GM21717 (cell line): ENCODE data around the gene HDAC9.

Source experiments
- ATAC-seq: cut with Tn5 transposase; IDR thresholded peaks from one replicate; pipeline ENCODE4 v1.9.1; 2021; ENCODE audit warnings: mild to moderate bottlenecking, moderate library complexity; ENCODE audit not compliant: unreplicated experiment

The HDAC9 gene

DNA sequence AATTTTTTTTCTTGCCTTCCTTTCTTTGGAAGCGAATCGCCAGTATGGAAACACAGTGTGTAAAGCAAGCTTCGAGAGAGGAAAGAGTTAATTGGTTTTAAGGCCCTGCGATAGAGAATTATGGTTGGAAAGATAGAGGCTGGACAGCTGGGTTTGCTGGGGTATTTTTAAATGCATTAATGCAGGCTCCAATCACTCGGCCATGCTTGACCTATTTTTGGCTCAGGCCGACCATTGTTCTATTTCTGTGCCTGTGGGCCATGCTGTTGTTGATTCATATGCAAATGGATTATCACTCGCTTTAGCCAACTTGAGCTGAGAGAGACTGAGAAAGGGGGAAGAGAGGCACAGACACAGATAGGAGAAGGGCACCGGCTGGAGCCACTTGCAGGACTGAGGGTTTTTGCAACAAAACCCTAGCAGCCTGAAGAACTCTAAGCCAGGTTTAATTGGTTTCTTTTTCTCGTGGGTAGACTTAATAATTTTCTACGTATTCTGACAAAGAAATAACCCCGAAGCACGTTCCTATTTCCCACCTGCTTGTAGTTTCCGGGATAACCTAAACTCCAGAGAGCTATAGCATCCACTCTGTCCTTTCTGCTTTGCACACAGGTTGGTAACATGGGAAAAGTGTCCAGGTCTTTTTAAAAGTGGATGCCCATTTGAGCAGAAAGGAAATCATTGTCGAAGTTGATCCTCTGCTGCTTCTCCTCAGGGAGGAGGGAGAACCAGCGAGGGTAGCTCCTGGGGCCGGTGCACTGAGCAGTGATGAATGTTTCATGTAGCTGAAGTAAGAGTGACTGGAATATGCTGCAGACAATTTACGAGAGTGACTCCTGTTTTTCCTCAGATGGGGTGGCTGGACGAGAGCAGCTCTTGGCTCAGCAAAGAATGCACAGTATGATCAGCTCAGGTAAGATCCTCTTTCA, at the start of gene HDAC9:
Gene HDAC9 (plus strand): TSS at position 338 of the 929 bp plus-strand sequence. CDS start 554 bp downstream, at position 892.
- peak; percentile 96 for ATAC-seq

DNA sequence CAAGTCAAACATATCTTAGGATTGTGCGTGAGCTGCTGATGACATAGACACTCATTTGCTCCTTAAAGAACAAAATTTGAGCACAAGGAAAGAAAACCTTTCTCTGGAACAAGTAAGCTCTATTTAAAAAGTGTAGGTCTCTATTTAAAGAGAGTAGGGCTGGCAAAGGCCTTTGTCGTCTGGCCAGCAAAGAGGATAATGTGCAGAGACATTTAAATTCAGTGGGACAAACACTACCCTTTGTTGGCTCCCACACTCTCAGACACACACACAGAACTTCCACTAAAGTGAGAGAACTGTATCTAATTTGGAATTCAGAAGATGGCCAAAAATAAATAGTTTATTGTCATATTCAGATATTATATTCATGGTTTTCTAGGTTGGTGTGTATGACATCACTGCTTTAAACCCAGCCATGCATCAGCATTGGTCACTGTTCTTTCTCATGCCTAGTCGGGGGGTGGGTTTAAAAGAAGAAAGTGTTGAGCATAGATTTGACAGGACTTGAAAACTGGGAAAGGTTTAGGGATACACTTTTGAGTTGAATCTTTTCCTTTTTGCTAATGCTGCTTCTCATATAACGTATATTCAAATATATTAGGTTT, 49.5 kb upstream of the HDAC9 start:
- no peak for ATAC-seq

DNA sequence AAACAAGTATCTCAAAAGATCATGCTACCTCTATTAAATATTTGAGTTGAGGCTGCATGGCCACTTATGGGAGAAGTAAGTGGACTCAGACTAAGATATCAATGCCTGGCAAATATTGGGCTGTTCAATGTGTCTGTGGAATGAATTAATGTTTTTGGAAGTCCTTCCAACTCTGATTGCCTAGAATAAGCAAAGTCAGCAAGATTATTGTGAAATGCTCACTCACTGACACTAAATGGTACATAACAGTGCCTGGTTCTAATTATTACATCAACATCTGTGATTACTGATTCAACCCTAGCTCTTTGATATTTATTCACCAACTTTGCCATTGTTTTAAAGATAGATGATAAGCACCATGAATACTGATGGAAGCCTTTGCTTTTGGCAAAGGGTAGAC, 45.5 kb upstream of the HDAC9 start:
- no peak for ATAC-seq

DNA sequence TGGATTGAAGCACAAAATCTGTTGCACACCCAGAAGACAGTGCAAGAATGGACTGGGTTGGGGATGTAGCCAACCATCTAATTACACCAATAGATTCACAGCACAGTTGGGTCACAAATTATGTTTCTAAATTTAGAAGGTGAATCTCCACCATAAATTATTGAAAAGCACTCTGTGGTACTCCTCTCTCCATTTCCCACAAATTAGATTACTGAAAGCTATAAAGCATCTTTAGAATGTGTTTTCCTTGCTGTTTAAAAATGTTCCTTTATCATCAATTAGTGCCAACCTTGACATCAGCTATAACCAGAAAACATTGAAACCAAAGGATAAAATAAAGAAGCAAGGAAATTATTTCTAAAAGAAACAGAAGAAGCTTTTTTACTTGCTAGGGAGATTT, 39.9 kb upstream of the HDAC9 start:
- ATAC-seq: no peak

DNA sequence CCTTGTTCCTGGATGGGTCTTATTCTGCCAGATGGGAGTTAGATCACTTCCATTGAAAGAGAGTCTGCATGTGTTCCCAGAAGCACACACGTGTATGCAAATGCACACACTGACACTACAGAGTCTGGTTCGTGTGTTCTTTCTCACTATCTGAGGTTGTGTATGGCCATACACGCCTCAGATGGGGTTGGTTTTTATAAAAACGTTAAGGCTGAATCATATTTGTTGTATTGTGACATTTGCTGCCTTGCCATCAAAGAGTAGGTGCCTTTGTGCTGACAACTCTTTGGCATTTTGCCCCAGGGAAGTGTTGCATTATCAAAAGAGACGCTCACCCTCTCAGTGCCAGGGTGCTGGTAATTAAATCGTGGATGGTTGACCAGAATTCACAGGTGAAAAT, 37.7 kb upstream of the HDAC9 start:
- ATAC-seq: no peak

DNA sequence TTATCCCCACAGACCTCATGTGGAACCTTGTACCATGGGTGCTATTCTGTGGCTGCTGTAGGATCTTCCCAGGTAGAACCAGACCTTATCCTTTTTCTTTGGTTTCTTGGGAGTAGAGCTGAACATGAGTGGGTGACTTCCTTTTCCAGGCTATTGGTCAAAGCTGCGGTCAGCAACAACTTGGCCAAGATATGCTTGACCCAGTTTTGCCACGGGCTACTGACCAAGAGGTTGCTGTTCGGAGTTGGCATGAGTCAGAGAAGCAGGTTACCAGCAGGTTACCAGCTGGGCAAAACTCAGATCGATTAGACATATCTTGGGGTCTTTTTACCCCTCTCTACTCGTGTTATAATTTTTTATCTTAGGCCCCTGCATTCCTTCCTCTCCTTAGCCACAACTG, 36.7 kb upstream of the HDAC9 start:
- ATAC-seq: no peak

DNA sequence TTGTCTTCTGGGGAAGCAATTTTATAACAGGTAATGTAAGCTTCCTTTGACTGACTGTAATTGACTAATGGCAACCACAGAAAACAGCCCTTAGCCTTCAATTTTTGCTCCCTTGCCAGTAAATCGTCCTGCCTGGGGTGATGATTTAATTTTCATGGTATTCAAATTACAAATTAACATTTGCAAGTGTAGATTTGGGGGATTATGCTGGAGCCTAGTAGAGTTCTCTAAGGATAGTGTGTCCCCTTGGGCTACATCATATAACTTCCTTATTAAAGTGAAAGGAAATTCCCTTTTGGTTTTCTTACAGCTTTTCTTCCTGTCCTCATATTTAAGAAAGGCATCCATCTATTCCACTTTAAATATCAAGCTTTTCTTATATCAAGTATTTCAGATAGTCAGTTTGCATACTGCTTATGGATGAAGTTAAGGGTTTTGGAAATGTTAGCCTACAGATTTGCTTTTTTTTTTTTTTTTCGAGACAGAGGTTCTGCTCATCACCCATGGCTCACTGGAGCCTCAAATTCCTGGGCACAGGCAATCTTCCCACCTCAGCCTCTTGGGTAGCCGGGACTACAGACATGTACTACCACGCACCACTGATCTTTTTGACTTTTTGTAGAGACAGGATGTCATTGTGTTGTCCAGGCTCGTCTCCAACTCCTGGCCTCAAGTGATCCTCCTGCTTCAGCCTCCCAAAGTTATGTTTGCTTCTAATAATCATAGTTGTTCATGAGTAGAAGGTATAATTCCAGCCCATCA, 35.9 kb upstream of the HDAC9 start:
- no peak for ATAC-seq

DNA sequence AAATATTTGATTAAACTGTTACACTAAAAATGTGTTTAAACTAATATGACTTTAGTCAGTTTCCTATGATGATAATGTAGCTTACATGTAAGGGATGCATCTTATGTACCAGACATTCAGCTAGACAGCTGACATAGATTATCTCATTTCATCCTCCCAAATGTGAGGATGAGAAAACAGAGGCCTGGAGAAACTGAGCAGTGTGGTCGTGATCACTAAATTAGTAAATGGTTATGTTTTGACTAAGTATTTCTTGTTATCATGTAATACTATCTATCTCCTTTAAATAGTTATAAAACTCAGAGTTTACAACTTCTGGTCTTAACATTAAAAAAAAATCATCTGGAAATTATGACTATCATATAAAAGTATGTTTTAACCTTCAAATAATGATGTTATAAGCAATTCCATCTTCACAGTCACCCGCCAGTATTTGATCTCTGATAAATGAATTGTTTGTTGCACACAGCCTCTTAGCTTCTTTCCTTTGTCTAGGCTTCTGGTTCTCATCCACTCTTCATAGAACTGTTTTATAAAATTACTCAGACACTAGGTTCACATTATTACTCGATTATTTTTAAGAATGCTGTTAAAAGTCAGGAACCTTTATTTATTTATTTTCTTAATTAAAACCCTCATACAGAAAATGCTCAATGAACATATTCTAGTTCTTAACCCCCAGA, 33.6 kb upstream of the HDAC9 start:
- peak; percentile 47 for ATAC-seq

DNA sequence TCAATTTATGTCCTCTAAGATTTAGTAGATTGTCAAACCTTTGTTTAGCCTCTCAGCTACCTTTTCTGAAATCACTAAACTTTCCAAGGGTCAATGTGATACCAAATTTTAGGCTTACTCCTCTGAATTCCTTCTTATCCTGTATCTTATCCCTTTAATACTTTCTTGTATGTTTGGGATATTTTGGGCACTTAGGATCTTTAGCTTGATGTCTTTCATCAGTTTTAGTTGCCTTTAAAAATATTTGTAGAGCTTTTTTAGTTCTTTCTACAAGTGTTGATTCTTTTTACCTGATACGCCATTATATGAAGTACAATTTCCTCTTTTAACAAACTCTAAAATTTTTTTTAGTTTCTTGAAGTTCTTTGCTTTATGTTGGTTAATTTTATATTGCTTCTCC, 30.7 kb upstream of the HDAC9 start:
- no peak for ATAC-seq

DNA sequence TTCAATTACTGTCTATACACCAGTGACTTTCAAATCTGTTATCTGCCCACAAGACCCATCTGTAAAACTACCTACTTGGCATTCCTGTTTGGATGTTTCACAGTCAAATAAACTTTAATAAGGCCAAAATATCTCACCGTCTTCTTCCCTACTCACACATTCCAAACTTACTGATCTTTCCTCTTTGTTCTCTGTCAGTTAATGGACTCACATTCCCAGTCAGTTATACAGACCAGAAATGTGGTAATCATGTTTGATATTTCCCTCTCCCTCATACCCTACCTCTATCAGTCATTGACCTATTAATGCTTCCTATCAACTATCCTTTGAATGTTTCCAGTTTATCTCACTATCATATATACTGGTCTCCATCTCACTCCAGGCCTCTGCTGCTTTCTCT, 28.5 kb upstream of the HDAC9 start:
- ATAC-seq: no peak

DNA sequence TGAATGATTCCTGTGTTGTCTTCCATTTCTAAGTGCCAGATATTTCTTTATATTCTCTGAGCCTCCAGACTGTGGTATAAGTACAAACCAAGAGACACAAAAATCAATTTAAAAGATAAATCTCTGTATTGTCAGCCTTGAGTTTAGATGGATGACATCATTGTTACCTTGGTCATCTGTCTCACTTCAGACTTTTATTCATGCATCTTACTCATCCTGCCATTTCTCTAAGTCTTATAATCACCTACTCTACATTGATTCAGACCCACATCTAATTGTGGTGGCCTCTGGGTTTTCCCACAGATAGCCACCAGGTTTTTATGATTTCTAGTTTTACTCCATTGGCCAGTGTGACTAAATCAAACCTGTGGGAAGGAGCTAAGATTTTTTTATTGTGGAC, 26.8 kb upstream of the HDAC9 start:
- ATAC-seq: no peak

DNA sequence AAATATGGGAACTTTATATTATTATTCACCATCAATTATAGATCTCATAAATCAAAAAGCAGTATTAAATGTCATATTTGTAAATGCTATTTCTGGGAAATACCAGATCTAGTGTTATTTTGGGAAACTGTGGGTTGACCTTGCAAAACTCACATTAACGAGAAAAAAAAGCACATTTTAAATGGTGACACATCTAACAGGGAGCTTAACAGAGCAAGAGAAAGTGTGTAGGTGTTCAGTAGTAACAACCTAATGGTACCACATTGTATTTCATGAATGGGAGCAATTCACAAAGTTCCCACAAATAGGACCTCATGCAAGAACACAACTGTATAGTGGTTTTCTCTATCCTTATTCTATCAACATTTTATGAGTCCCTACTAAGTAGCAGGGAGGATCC, 26.2 kb upstream of the HDAC9 start:
- ATAC-seq: no peak

DNA sequence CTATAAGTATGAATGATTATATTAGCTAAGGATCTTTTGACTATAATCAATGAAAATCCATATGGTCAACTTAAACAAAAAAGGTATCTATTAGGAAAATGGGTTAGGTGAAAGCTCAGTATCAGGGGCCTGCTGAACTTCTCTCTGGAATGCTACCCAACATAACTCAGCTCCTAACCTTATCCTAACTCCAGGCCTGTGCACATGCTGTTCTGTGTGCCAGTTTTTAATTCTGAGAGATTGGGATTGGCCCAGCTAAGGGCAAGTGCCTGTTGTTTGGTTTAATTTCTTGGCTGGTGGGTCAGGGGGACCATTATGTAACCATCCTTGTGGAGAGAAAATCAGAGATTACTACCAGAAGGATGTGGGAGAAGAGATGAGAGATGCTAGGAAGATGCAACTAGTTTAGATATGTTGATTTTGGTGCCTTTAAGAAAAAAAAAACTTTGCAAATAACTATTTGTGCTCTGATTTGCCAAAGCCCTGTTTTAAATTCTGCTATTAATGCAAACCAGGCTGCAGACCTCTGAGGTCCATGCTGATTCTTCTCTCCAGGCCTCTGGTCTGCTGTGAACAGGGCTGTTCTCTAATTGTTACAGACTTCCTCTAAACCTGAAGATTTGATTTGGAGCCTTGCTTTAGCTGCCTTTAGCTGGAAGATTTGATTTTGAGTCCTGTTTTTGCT, 23.9 kb upstream of the HDAC9 start:
- no peak for ATAC-seq

DNA sequence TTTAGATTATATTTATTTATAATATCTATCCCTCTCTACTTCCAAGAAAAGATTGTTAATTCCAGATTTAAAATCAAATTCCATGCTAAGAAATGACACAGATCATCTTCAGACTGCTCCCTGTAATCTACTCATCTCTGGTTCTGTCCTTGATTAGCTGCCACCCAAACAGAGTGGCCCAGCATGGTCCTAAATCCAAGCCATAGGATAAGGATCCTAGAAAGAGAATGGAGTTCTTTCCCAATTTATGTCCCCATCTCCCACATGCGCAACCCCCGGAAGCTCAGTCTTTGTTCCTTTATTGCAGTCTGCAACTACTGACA, 23.4 kb upstream of the HDAC9 start:
- ATAC-seq: no peak

DNA sequence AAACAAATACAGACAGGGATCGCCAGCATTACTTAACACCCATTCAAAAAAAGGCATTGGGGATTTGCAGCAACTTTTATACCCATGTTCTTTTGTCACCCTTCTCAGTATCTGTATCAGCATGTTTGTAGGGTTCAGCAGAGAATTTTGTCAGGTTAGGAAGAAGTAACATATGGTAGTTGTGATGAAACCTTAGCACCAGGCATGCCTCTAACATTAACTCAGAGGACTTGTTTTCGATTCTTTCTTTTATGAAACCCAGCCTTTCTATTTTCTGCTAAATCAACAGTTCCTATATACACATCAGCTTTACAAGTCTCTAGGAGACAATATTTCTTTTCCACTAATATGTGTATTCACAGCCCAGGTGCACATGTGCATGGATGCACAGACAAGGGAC, 22.4 kb upstream of the HDAC9 start:
- no peak for ATAC-seq

DNA sequence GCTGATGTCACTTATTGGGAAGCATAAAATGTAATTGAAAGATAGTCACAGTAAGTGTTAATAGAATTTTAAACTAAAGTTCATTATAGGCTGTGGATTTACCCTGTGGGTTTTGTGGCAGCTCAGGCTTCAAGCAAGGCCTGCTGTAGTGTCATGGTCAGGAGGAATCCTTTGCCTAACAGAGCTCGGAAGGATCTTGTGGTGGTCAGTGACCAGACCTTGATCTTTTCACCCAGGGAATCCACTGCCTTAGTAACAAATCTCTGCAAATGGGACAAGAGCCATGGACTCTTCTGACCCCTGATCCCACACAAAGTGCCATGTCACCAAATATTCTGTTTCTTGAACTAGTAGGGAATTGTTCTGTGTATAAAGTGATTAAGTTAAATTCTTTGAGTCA, 20.6 kb upstream of the HDAC9 start:
- ATAC-seq: no peak

DNA sequence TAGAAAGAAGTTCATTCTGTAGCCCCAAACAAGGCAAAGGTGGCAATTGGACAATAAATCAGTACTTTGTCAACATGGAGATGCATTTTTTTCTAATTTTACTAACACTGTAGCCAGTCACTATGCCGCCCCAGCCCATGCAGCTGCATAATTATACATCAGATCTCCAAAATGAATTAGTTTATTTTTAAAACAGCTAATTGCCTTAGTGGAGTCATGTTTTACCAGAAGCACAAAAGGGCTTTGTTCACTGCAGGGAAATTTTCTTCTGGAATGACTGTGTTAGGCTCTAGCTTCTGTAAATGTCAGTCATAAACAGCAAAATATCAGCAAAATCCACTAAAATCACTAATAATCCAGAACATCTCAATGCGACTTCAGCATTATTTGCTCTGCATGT, 20.1 kb upstream of the HDAC9 start:
- no peak for ATAC-seq

DNA sequence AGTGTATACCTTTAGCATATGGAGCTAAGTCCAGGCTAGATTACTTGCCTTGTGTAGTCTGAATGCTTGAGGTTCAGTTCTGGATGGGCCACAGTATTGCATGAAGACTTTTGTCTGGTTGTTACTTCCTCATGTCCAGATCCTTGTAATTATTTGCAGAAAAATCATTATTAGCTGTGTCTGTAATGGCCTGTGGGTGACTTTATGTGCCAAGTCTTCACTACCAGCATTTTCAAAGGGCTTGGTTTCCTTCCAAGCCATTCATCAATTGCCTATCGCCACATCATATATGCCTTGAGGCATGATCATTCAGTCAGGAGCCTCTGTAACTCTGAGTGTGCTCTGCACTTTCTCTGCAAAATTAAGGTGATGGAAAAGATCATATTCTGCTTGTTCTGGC, 13.8 kb upstream of the HDAC9 start:
- ATAC-seq: no peak

DNA sequence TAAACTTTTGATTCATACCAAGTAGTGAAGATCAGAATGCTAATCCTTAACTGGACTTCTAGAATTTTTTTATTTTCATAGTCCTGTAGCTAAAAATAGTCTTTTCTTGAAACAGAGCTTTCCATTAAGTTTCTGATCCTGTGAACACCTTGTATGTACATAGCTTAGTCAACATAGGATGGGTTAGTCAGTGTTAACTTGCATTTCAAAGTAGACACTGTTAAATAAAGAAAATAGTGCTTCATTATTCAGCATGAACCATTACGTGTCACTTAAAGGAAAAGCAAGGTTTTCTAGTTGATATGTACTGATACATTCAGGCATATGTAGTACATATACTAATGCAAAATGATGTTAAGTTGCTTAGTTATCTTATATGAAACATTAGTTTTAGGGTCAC, 7.5 kb upstream of the HDAC9 start:
- ATAC-seq: no peak

DNA sequence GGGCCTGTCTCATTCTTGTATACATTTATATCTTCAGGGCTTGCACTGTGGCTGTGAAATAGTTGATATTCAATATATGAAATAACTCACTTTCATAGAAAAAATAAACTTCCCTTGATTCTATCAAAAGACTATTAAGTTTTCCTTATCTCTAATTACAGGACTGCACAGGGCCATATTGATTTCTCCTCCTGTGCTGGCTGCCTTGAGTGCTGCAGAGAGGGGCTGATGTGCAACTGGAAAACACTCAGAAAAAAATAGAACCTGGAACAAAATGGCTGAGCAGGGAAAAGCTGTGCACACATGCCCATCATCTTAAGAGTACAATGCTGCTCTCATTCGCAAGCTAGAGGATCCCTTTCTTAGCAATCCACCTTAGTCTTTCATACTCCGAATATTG, 5.9 kb upstream of the HDAC9 start:
- no peak for ATAC-seq

DNA sequence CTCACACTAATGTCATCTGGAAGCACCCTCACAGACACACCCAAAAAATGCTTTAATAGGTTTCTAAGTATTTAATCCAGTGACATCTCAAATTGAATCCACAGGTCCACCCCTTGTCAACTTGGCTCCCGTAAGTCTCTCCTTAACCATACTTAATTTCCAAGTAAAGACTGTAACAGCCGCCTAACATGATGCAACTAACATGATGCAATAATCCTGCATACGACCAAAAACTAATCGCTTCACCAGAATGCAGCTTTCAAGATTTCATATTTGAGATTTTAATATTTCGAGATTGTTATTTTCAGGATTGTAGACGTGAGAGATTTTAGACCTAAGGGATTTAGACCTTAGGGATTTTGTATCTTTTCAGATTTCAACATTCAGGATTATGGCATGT, 3.7 kb upstream of the HDAC9 start:
- ATAC-seq: no peak
